ENCODE measurements around the gene GNAS-AS1. TPM values are rescaled to one million over a fixed set of nuclear protein-coding genes. Genes with fewer than 3 reads are reported as not detected.
"Not testable (repeated sequence)": the region's sequence is repeated elsewhere in the genome, so short reads cannot be mapped to it uniquely, and the experiment has no call there.

Gene GNAS-AS1
- total RNA-seq, 1 donor from 2014 or later: 1.3 TPM

DNA sequence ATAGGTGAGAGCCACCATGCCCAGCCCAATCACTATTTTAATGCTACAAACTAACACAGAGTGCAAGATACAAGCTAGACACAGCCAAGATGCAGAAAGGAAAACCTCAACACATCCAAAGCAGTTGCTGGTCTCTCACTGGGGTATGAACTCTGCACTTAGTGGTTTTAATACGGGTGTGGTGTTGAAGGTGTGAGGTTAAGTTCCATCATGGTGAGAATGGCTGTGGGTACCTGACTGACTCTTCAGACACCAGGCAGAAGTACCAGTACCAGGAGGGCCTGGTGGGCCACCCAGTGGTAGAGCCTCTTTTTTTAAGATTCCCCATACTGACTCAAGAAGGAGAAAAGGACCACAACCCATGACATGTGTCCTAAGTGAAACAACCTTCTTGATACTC is 13.0 kb downstream of the GNAS-AS1 start:
- no peak for DNase-seq (ENCODE audit: low read depth)
- Histone ChIP-seq H3K4me3 (ENCODE audit: low read depth, low read length) (no peak overlapping the region), H3K27me3 (ENCODE audit: control insufficient read depth, insufficient read depth, low read length) (peaks cover 33% of the 10 kb centered on the region), H3K36me3 (ENCODE audit: control insufficient read depth, insufficient read depth, low read length) (no peaks in the 10 kb centered on the region)
- TF ChIP-seq, protein P1, sequence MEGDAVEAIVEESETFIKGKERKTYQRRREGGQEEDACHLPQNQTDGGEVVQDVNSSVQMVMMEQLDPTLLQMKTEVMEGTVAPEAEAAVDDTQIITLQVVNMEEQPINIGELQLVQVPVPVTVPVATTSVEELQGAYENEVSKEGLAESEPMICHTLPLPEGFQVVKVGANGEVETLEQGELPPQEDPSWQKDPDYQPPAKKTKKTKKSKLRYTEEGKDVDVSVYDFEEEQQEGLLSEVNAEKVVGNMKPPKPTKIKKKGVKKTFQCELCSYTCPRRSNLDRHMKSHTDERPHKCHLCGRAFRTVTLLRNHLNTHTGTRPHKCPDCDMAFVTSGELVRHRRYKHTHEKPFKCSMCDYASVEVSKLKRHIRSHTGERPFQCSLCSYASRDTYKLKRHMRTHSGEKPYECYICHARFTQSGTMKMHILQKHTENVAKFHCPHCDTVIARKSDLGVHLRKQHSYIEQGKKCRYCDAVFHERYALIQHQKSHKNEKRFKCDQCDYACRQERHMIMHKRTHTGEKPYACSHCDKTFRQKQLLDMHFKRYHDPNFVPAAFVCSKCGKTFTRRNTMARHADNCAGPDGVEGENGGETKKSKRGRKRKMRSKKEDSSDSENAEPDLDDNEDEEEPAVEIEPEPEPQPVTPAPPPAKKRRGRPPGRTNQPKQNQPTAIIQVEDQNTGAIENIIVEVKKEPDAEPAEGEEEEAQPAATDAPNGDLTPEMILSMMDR (IDR thresholded peaks at IDR 0.05; ENCODE audit: insufficient read depth, low read length, poor library complexity, severe bottlenecking): no peak

DNA sequence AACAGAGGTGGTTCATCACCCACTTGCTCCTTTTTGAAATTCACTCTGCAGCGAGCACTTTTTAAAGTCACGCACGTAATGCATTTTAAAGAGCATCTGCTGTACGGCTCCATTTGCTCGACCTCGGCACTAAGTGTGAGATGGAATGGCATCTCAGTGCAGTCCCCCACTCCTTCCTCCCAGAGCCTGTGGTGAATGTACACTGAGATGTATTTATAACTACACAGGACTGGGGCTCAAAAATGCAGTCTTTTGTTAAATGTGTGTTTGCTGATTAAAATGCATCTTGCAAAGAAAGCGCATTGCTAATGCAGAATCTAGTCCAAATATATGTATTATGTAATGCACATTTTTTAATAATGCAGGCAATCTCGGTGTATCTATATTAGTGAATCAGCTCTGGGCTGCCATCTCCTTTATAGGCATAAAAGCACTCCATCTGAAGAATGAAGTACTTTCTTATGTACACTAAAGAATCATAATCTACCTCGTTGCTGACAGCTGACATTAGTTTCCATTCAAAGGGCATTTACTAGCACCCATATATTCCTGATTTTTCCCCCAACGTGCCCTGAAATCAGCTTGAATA is 14.0 kb downstream of the GNAS-AS1 start:
- DNase-seq (ENCODE audit: low read depth): no peak
- H3K27me3 ChIP-seq (ENCODE audit: control insufficient read depth, insufficient read depth, low read length): peaks cover 30% of the 10 kb centered on the region
- TF ChIP-seq, protein P1 (IDR thresholded peaks at IDR 0.05; ENCODE audit: insufficient read depth, low read length, poor library complexity, severe bottlenecking): no peak
- H3K4me3 ChIP-seq (ENCODE audit: low read depth, low read length): no peak overlapping the region
- H3K36me3 ChIP-seq (ENCODE audit: control insufficient read depth, insufficient read depth, low read length): no peaks in the 10 kb centered on the region

DNA sequence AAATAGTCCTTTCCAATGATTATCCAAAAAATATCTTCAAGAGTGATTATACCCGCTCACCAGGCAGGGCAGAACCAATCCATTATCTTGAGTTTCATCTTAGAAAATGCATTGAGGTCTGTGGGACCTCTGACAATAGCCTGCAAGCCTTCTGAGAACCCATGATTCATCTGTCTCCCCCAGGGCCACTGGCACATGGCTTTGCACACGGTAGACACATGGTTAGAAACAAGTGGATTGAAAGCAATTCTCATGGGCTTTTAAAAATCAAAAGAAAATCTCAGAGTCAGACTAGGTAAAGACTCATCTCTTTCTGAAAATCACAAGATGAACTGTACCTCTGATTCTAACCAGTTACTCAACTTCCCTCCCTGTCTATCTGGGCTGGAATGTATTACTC is 15.5 kb downstream of the GNAS-AS1 start:
- DNase-seq (ENCODE audit: low read depth): no peak
- H3K4me3 ChIP-seq (ENCODE audit: low read depth, low read length): no peak overlapping the region
- TF ChIP-seq, protein P1 (IDR thresholded peaks at IDR 0.05; ENCODE audit: insufficient read depth, low read length, poor library complexity, severe bottlenecking): no peak
- H3K27me3 ChIP-seq (ENCODE audit: control insufficient read depth, insufficient read depth, low read length): peaks cover 15% of the 10 kb centered on the region
- no peaks in the 10 kb centered on the region for H3K36me3 ChIP-seq (ENCODE audit: control insufficient read depth, insufficient read depth, low read length)

DNA sequence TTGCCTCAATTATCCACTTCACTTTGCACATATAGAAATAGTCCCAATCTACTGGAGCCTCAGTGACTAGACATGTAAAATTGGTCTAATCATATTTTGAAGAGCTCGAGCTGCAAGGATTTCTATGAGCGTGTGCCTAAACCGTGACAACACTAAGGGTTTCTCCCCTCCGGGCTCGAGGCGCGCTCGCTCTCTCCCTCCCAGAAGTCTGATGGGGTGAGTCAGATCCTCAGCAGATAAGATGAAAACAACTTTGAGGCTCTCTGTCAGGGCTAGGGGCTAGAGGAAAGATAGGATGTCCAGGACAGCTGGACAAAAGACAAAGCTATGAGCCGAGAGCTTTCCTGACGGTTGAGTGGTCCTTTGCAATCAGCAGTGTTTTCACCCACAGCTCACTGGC is 16.8 kb downstream of the GNAS-AS1 start:
- Histone ChIP-seq H3K4me3 (ENCODE audit: low read depth, low read length) (no peak overlapping the region), H3K27me3 (ENCODE audit: control insufficient read depth, insufficient read depth, low read length) (peaks cover 4% of the 10 kb centered on the region), H3K36me3 (ENCODE audit: control insufficient read depth, insufficient read depth, low read length) (no peaks in the 10 kb centered on the region)
- TF ChIP-seq, protein P1 (IDR thresholded peaks at IDR 0.05; ENCODE audit: insufficient read depth, low read length, poor library complexity, severe bottlenecking): no peak
- no peak for DNase-seq (ENCODE audit: low read depth)

DNA sequence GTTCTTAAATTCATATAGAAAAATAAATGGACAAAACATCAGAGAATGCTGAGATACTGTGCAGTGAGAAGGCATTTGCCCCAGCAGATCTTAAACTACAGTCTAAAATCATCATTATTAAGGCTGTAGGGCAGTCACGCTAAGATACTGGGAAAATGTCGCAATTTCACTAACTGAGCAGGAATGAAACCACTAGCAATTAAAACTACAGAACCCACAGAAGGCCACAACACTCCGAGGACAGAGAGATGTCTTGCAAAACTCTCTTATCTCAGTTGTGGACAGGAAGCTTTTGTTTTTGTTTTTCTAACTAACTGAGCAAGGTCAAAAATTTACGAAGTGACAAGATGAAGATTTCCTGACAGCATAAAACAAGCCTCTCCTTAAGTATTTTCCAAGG is 18.2 kb downstream of the GNAS-AS1 start:
- H3K27me3 ChIP-seq (ENCODE audit: control insufficient read depth, insufficient read depth, low read length): peaks cover 4% of the 10 kb centered on the region
- TF ChIP-seq, protein P1 (IDR thresholded peaks at IDR 0.05; ENCODE audit: insufficient read depth, low read length, poor library complexity, severe bottlenecking): no peak
- no peaks in the 10 kb centered on the region for H3K36me3 ChIP-seq (ENCODE audit: control insufficient read depth, insufficient read depth, low read length)
- DNase-seq (ENCODE audit: low read depth): no peak
- H3K4me3 ChIP-seq (ENCODE audit: low read depth, low read length): no peak overlapping the region

DNA sequence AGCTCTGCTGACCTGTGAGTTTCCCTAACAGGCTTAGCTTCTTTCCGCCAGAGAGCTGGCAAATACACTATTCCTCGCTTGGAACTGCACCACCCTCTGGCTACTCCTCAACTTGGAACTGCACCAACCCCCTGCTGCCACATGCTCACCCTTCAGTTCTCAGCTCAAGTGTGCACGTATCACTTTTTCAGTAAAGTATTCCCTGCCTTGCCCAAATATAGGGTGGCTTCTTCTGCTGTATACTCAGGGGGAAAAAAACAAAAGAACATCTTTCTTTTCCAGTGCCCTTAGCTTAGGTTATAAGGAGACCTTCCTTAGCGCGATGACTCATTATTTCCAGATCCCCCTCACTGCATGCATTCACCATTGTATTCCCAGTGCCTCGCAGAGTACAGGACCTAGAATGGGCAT is 21.2 kb downstream of the GNAS-AS1 start:
- H3K36me3 ChIP-seq (ENCODE audit: control insufficient read depth, insufficient read depth, low read length): no peaks in the 10 kb centered on the region
- no peak for DNase-seq (ENCODE audit: low read depth)
- H3K27me3 ChIP-seq (ENCODE audit: control insufficient read depth, insufficient read depth, low read length): peaks cover 4% of the 10 kb centered on the region
- TF ChIP-seq, protein P1 (IDR thresholded peaks at IDR 0.05; ENCODE audit: insufficient read depth, low read length, poor library complexity, severe bottlenecking): no peak
- no peak overlapping the region for H3K4me3 ChIP-seq (ENCODE audit: low read depth, low read length)

DNA sequence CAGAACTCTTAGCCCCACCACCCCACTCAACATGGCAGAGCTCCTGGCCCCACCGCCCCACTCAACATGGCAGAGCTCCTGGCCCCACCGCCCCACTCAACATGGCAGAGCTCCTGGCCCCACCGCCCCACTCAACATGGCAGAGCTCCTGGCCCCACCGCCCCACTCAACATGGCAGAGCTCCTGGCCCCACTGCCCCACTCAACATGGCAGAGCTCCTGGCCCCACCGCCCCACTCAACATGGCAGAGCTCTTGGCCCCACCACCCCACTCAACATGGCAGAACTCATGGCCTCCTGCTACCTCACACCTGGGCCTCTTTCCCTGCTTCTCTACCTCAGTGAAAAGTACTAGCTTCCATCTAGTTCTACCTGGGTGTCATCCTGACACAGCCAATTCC is 21.9 kb downstream of the GNAS-AS1 start:
- DNase-seq (ENCODE audit: low read depth); H3K36me3 ChIP-seq (ENCODE audit: control insufficient read depth, insufficient read depth, low read length); H3K27me3 ChIP-seq (ENCODE audit: control insufficient read depth, insufficient read depth, low read length); H3K4me3 ChIP-seq (ENCODE audit: low read depth, low read length): not testable (repeated sequence)
